PC-3 (cell line): Measurements from ENCODE around the gene REG4. TPM values are rescaled to one million over a fixed set of nuclear protein-coding genes. Genes with fewer than 3 reads are reported as not detected.

Experiments
- ATAC-seq: fragments of 200-7000 bp; cut with Tn5 transposase; 2 replicates; pipeline ENCODE4 v1.9.1; 2020; ENCODE audit warnings: mild to moderate bottlenecking, moderate library complexity
- BruUV-seq: library from RNA; stranded (reverse); fragments of 400-500 nt; replicated peaks from 2 replicates; lab custom pipeline; 2021; lab: Mats Ljungman, UMichigan
- CTCF ChIA-PET: fragments of 300-600 bp; sonication (Branson Sonifier 250); formaldehyde crosslinking; loops from one replicate; lab custom pipeline; 2022; ENCODE audit warnings: antibody characterized with exemption; lab: Charles Lee
- POLR2A ChIA-PET: fragments of 300-600 bp; sonication (Branson Sonifier 250); formaldehyde crosslinking; loops from one replicate; lab custom pipeline; 2022; ENCODE audit warnings: antibody characterized with exemption; ENCODE audit not compliant: unreplicated experiment; lab: Charles Lee
- DNase-seq: peaks from one replicate; pipeline ENCODE4 v3.0.0-alpha.2; 2015
- H2AFZ ChIP-seq: fragments of 300-600 bp; sonication (generic); 2 replicates; pipeline ENCODE4 v1.6.0; 2016; ENCODE audit warnings: antibody characterized with exemption, low read length
- H3F3A ChIP-seq: fragments of 300-600 bp; sonication (generic); one replicate; pipeline ENCODE4 v1.6.0; 2017; ENCODE audit warnings: antibody characterized with exemption, low read length, control low read depth, mild to moderate bottlenecking; ENCODE audit not compliant: unreplicated experiment
- H3K27ac ChIP-seq: fragments of 300-600 bp; sonication (generic); 2 replicates; pipeline ENCODE4 v1.5.1; 2016; ENCODE audit warnings: mild to moderate bottlenecking, low read length
- H3K27me3 ChIP-seq: fragments of 300-600 bp; sonication (generic); 2 replicates; pipeline ENCODE4 v1.6.1; 2016; ENCODE audit warnings: low read length, mixed read lengths
- H3K36me3 ChIP-seq: fragments of 300-600 bp; sonication (generic); 2 replicates; pipeline ENCODE4 v1.6.1; 2016; ENCODE audit warnings: low read depth, mixed run types, low read length, mixed read lengths
- H3K4me1 ChIP-seq: fragments of 300-600 bp; sonication (generic); 2 replicates; pipeline ENCODE4 v1.5.1; 2016; ENCODE audit warnings: low read length; ENCODE audit not compliant: insufficient read depth
- H3K4me2 ChIP-seq: fragments of 300-600 bp; sonication (generic); 2 replicates; pipeline ENCODE4 v1.6.0; 2016; ENCODE audit warnings: low read length
- H3K4me3 ChIP-seq: fragments of 300-600 bp; sonication (generic); 2 replicates; pipeline ENCODE4 v1.5.1; 2016; ENCODE audit warnings: mild to moderate bottlenecking, low read length, mixed read lengths
- H3K79me2 ChIP-seq: fragments of 300-600 bp; sonication (generic); 2 replicates; pipeline ENCODE4 v1.6.1; 2017; ENCODE audit warnings: low read length, mixed read lengths
- H3K9ac ChIP-seq: fragments of 300-600 bp; sonication (generic); 2 replicates; pipeline ENCODE4 v1.6.0; 2016; ENCODE audit warnings: mild to moderate bottlenecking, low read length
- H3K9me2 ChIP-seq: fragments of 300-600 bp; sonication (generic); replicated peaks from 2 replicates; pipeline ENCODE4 v1.6.1; 2016; ENCODE audit warnings: mixed run types, low read length, mixed read lengths
- H3K9me3 ChIP-seq: fragments of 300-600 bp; sonication (generic); 2 replicates; pipeline ENCODE4 v1.6.1; 2016; ENCODE audit warnings: low read length, mixed read lengths
- H4K20me1 ChIP-seq: fragments of 300-600 bp; sonication (generic); 2 replicates; pipeline ENCODE4 v1.6.1; 2016; ENCODE audit warnings: low read length, mixed read lengths
- EZH2 ChIP-seq: fragments of 300-600 bp; sonication (generic); IDR thresholded peaks from one replicate; pipeline ENCODE4 v1.6.1; 2017; ENCODE audit warnings: antibody characterized with exemption, mild to moderate bottlenecking, low read length; ENCODE audit not compliant: unreplicated experiment
- EZH2phosphoT487 ChIP-seq: fragments of 300-600 bp; sonication (generic); IDR thresholded peaks from 2 replicates; pipeline ENCODE4 v1.6.1; 2018; ENCODE audit warnings: mild to moderate bottlenecking, antibody characterized with exemption, low read length, borderline replicate concordance
- intact Hi-C: fragments of 100-400 bp; cut with micrococcal nuclease; formaldehyde crosslinking; loops from 2 replicates; pipeline ENCODE4 v1.9.0; 2023
- total RNA-seq: library from RNA; depleted of rRNA; stranded (reverse); fragments of >200 nt; gene quantifications from 2 replicates; pipeline ENCODE4 v1.2.3, GENCODE V29; 2014
- TF ChIP-seq, protein P1 (sequence below): fragments of 300-600 bp; sonication (generic); conservative IDR thresholded peaks from 2 replicates; pipeline ENCODE4 v1.5.1; 2017; ENCODE audit warnings: antibody characterized with exemption, low read depth, mild to moderate bottlenecking, low read length

Gene REG4
- total RNA-seq, 1 experiment from 2014 or later = 0.87 TPM

DNA sequence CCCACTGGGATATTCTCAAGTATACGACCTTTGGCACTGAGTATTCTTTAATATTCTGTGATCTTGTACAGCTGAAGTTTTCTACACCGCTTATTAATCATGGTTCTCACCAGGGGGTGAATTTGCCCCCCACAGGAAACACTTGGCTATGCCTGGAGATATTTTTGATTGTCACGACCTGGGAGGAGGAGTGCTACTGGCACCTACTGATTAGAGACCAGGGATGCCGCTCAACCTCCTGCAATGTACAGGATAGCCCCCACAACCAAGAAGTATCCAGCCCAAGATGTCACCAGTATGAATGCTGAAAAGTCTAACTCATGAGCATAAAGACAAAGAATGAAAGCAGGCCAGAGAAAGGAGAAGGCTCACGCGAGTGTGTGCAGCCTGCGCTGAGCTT is 13.7 kb downstream of the REG4 start:
- intact Hi-C loops = no loop called here
- H3K9me2 ChIP-seq = no peaks in the 10 kb centered on the region
- TF ChIP-seq EZH2 = no peak
- no peak for TF ChIP-seq EZH2phosphoT487
- TF ChIP-seq, protein P1, sequence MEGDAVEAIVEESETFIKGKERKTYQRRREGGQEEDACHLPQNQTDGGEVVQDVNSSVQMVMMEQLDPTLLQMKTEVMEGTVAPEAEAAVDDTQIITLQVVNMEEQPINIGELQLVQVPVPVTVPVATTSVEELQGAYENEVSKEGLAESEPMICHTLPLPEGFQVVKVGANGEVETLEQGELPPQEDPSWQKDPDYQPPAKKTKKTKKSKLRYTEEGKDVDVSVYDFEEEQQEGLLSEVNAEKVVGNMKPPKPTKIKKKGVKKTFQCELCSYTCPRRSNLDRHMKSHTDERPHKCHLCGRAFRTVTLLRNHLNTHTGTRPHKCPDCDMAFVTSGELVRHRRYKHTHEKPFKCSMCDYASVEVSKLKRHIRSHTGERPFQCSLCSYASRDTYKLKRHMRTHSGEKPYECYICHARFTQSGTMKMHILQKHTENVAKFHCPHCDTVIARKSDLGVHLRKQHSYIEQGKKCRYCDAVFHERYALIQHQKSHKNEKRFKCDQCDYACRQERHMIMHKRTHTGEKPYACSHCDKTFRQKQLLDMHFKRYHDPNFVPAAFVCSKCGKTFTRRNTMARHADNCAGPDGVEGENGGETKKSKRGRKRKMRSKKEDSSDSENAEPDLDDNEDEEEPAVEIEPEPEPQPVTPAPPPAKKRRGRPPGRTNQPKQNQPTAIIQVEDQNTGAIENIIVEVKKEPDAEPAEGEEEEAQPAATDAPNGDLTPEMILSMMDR = no peak
- H2AFZ ChIP-seq = no peak overlapping the region
- H3K79me2 ChIP-seq = no peaks in the 10 kb centered on the region
- no peaks in the 10 kb centered on the region for H3K9me3 ChIP-seq
- no peaks in the 10 kb centered on the region for H3K4me1 ChIP-seq
- no peak overlapping the region for H3K4me2 ChIP-seq
- no peak overlapping the region for H3K27ac ChIP-seq
- no peaks in the 10 kb centered on the region for H3K27me3 ChIP-seq
- H3F3A ChIP-seq = no peaks in the 10 kb centered on the region
- no peak for DNase-seq
- no peaks in the 10 kb centered on the region for H4K20me1 ChIP-seq
- H3K9ac ChIP-seq = no peak overlapping the region
- H3K36me3 ChIP-seq = no peaks in the 10 kb centered on the region
- BruUV-seq = no TSS peak
- no peak for ATAC-seq
- CTCF ChIA-PET = no interaction called here
- no peak overlapping the region for H3K4me3 ChIP-seq
- POLR2A ChIA-PET = no interaction called here

DNA sequence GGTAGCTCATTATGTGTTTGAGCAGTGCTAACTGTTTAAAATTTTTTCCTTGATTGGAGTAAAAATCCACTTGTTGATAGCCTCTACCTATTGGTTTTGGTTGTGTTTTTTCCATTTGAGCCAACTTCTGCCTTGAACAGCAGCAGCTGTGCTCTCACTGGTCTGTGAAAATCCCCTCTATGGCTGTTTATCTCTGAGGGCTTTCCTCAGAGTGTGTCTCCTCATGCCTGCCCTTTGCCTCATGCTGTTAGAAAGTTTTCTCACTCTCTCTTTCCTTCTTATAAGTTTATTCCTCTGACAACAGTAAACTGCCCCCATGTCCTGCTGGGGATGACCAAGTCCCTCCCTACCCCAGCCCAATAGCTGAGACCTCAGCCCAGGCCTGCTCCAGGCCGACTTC is 14.1 kb downstream of the REG4 start:
- ChIA-PET CTCF (interaction anchor here (0.7 kb wide), 1 partner anchor 64 kb away, joined by 4 read pairs; no protein-coding TSS in a partner anchor), POLR2A (no interaction called here)
- Histone ChIP-seq H3K27ac (no peak overlapping the region), H2AFZ (no peak overlapping the region), H4K20me1 (no peaks in the 10 kb centered on the region), H3K9me3 (no peaks in the 10 kb centered on the region), H3K4me3 (no peak overlapping the region), H3K4me2 (no peak overlapping the region), H3K9ac (no peak overlapping the region), H3K36me3 (no peaks in the 10 kb centered on the region), H3F3A (no peaks in the 10 kb centered on the region), H3K4me1 (no peaks in the 10 kb centered on the region), H3K9me2 (no peaks in the 10 kb centered on the region), H3K79me2 (no peaks in the 10 kb centered on the region), H3K27me3 (no peaks in the 10 kb centered on the region)
- ATAC-seq (no peak), DNase-seq (no peak)
- no TSS peak for BruUV-seq
- TF ChIP-seq, protein P1 = no peak
- no peak for TF ChIP-seq EZH2phosphoT487
- no peak for TF ChIP-seq EZH2
- intact Hi-C loops = no loop called here

DNA sequence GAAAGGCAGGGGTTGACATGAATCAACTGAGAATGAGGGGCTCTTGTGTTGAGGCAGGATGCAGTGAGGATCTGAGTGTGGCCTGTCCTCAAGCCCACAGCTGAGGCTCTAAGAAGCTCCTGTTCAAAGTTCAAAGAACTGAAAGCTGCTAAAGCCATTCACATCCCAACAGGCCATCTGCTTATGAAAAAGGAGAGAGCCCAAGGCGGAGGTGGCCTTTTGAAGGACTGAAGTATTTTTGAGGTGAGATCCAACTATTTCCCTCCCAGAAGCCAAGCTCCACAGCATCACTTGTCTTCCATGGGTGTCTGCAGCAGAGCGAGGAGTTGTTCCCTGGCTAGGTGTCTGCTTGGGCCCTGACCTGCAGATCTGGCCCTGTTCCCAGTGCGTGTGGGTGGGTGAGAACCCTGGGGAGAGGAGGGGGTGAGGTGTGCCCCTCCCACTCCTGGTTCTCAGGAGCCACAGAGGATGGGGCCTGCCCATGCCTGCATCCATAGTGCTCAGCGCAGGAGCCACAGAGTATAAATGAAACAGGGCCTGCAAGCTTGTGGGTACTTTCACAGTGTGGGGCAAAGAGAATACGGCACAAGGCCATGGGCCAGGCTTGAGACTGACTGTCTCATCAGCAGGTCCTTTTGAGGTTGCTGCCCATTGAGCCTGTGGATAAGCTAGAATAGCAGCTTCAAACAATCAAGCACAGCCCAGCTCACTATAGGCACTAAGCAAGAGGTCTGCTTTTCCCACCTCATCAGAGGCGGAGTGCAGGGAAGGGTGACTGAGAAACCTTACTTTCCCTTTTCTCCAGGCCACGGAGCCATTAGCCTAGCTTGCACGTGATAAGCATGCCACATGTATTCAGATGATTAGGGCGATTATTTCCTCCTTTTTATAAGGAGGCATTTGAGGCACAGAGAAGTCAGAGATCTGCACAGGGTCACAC is 15.7 kb downstream of the REG4 start:
- Histone ChIP-seq H3K4me2 (no peak overlapping the region), H3K27ac (no peak overlapping the region), H4K20me1 (no peaks in the 10 kb centered on the region), H3K4me1 (peaks cover 13% of the 10 kb centered on the region), H3F3A (no peaks in the 10 kb centered on the region), H3K36me3 (no peaks in the 10 kb centered on the region), H3K9me2 (no peaks in the 10 kb centered on the region), H3K4me3 (no peak overlapping the region), H2AFZ (no peak overlapping the region), H3K79me2 (no peaks in the 10 kb centered on the region), H3K27me3 (no peaks in the 10 kb centered on the region), H3K9ac (no peak overlapping the region), H3K9me3 (no peaks in the 10 kb centered on the region)
- no TSS peak for BruUV-seq
- ATAC-seq = no peak
- no peak for TF ChIP-seq EZH2phosphoT487
- TF ChIP-seq, protein P1 = no peak
- TF ChIP-seq EZH2 = no peak
- no peak for DNase-seq
- ChIA-PET POLR2A (no interaction called here), CTCF (no interaction called here)
- intact Hi-C loops = no loop called here
